ENCODE data around the gene OR4X2.

The OR4X2 gene

GRCh38 chr11:48263423-48263911 lies 18.6 kb downstream of the OR4X2 start, which contains the start of gene OR4X1:
OR4X1 (plus strand) TSS chr11:48263861; CDS start chr11:48263861, 0 bp downstream.
- TF ChIP-seq CTCF (IDR thresholded peaks at IDR 0.05; ENCODE audit: low read depth, low read length, poor library complexity, severe bottlenecking) (no peak), EZH2phosphoT487 (IDR thresholded peaks at IDR 0.05; ENCODE audit: borderline replicate concordance, low read length) (no peak)
- H4K20me1 ChIP-seq (ENCODE audit: control insufficient read depth, insufficient read depth, low read depth, low read length): no peaks in the 10 kb centered on the region
- no peaks in the 10 kb centered on the region for H3F3A ChIP-seq (ENCODE audit: control insufficient read depth, insufficient read depth)
- no peak within 1 kb of the TSS for H3K4me3 ChIP-seq (ENCODE audit: low read length)
- H3K79me2 ChIP-seq (ENCODE audit: control insufficient read depth, low read length): no peaks in the 10 kb centered on the region
- H3K36me3 ChIP-seq (ENCODE audit: control insufficient read depth, low read length): no peaks in the 10 kb centered on the region
- H3K4me2 ChIP-seq (ENCODE audit: low read length): no peak within 1 kb of the TSS
- H3K27ac ChIP-seq (ENCODE audit: low read depth, low read length): no peak within 1 kb of the TSS
- no peaks in the 10 kb centered on the region for H3K4me1 ChIP-seq (ENCODE audit: control insufficient read depth, low read length)
- no peaks in the 10 kb centered on the region for H3K9me2 ChIP-seq (replicated peaks; ENCODE audit: control insufficient read depth, low read length)
- H3K9me3 ChIP-seq (ENCODE audit: control insufficient read depth, insufficient read depth, low read length): no peaks in the 10 kb centered on the region
- H3K27me3 ChIP-seq (ENCODE audit: control insufficient read depth, low read length): no peaks in the 10 kb centered on the region

GRCh38 chr11:48270621-48271020 lies 25.7 kb downstream of the OR4X2 start:
- no peak overlapping the region for H3K4me2 ChIP-seq (ENCODE audit: low read length)
- H3K9me2 ChIP-seq (replicated peaks; ENCODE audit: control insufficient read depth, low read length): no peaks in the 10 kb centered on the region
- H3K36me3 ChIP-seq (ENCODE audit: control insufficient read depth, low read length): no peaks in the 10 kb centered on the region
- H3K27me3 ChIP-seq (ENCODE audit: control insufficient read depth, low read length): no peaks in the 10 kb centered on the region
- H3K27ac ChIP-seq (ENCODE audit: low read depth, low read length): no peak overlapping the region
- TF ChIP-seq CTCF (IDR thresholded peaks at IDR 0.05; ENCODE audit: low read depth, low read length, poor library complexity, severe bottlenecking): no peak
- no peak for TF ChIP-seq EZH2phosphoT487 (IDR thresholded peaks at IDR 0.05; ENCODE audit: borderline replicate concordance, low read length)
- H3K4me1 ChIP-seq (ENCODE audit: control insufficient read depth, low read length): no peaks in the 10 kb centered on the region
- no peak overlapping the region for H3K4me3 ChIP-seq (ENCODE audit: low read length)
- H3K79me2 ChIP-seq (ENCODE audit: control insufficient read depth, low read length): no peaks in the 10 kb centered on the region
- no peaks in the 10 kb centered on the region for H3K9me3 ChIP-seq (ENCODE audit: control insufficient read depth, insufficient read depth, low read length)
- H3F3A ChIP-seq (ENCODE audit: control insufficient read depth, insufficient read depth): no peaks in the 10 kb centered on the region
- no peaks in the 10 kb centered on the region for H4K20me1 ChIP-seq (ENCODE audit: control insufficient read depth, insufficient read depth, low read depth, low read length)

- Histone ChIP-seq H4K20me1 (ENCODE audit: control insufficient read depth, insufficient read depth, low read depth, low read length) (no peaks in the 10 kb centered on the region), H3K36me3 (ENCODE audit: control insufficient read depth, low read length) (no peaks in the 10 kb centered on the region), H3K4me3 (ENCODE audit: low read length) (no peak overlapping the region), H3K9me2 (replicated peaks; ENCODE audit: control insufficient read depth, low read length) (no peaks in the 10 kb centered on the region), H3K9me3 (ENCODE audit: control insufficient read depth, insufficient read depth, low read length) (no peaks in the 10 kb centered on the region), H3K27ac (ENCODE audit: low read depth, low read length) (no peak overlapping the region), H3F3A (ENCODE audit: control insufficient read depth, insufficient read depth) (no peaks in the 10 kb centered on the region), H3K4me2 (ENCODE audit: low read length) (no peak overlapping the region), H3K79me2 (ENCODE audit: control insufficient read depth, low read length) (no peaks in the 10 kb centered on the region), H3K27me3 (ENCODE audit: control insufficient read depth, low read length) (no peaks in the 10 kb centered on the region), H3K4me1 (ENCODE audit: control insufficient read depth, low read length) (no peaks in the 10 kb centered on the region)
- TF ChIP-seq CTCF (IDR thresholded peaks at IDR 0.05; ENCODE audit: low read depth, low read length, poor library complexity, severe bottlenecking): no peak
- TF ChIP-seq EZH2phosphoT487 (IDR thresholded peaks at IDR 0.05; ENCODE audit: borderline replicate concordance, low read length): no peak
These were observed 27.7 kb downstream of the OR4X2 start for GRCh38 chr11:48272606-48273005.
